H9 (cell line): ENCODE results near the gene NEAT1. TPM values are rescaled to one million over a fixed set of nuclear protein-coding genes. Genes with fewer than 3 reads are reported as not detected.
A peak's percentile ranks its signal among the peaks of the same experiment; 100 is the strongest.

Source experiments
- DNase-seq: peaks from one replicate; pipeline ENCODE4 v3.0.0-alpha.2; 2017
- H2AFZ ChIP-seq: one replicate; pipeline ENCODE4 v1.6.1; 2013; ENCODE audit warnings: mild to moderate bottlenecking, low read length, control low read depth, moderate library complexity
- H2AK5ac ChIP-seq: 2 replicates; pipeline ENCODE4 v1.6.1; 2013; ENCODE audit warnings: low read length, control low read depth, mixed read lengths; ENCODE audit not compliant: insufficient read length
- H2BK120ac ChIP-seq: one replicate; pipeline ENCODE4 v1.6.1; 2013; ENCODE audit warnings: low read depth, mild to moderate bottlenecking, low read length, control low read depth, inconsistent platforms; ENCODE audit not compliant: poor library complexity, severe bottlenecking
- H2BK12ac ChIP-seq: 2 replicates; pipeline ENCODE4 v1.6.1; 2013; ENCODE audit warnings: low read length, control low read depth, mixed read lengths, low read depth; ENCODE audit not compliant: insufficient read length
- H2BK15ac ChIP-seq: 2 replicates; pipeline ENCODE4 v1.6.1; 2013; ENCODE audit warnings: low read depth, low read length, control low read depth
- H2BK20ac ChIP-seq: one replicate; pipeline ENCODE4 v1.6.1; 2013; ENCODE audit warnings: low read depth, mild to moderate bottlenecking, low read length, control low read depth, inconsistent platforms; ENCODE audit not compliant: poor library complexity, severe bottlenecking
- H2BK5ac ChIP-seq: 2 replicates; pipeline ENCODE4 v1.6.1; 2013; ENCODE audit warnings: low read length, control low read depth, mixed read lengths; ENCODE audit not compliant: insufficient read length
- H3K14ac ChIP-seq: 2 replicates; pipeline ENCODE4 v1.6.1; 2013; ENCODE audit warnings: low read length, control low read depth; ENCODE audit not compliant: insufficient read depth
- H3K18ac ChIP-seq: 2 replicates; pipeline ENCODE4 v1.6.1; 2013; ENCODE audit warnings: low read depth, mild to moderate bottlenecking, mixed read lengths, low read length, control low read depth; ENCODE audit not compliant: insufficient read length
- H3K23ac ChIP-seq: 2 replicates; pipeline ENCODE4 v1.6.1; 2013; ENCODE audit warnings: low read length, control low read depth, mixed read lengths, low read depth; ENCODE audit not compliant: insufficient read length
- H3K23me2 ChIP-seq: 2 replicates; pipeline ENCODE4 v1.6.1; 2013; ENCODE audit warnings: low read depth, mild to moderate bottlenecking, mixed read lengths, low read length, control low read depth; ENCODE audit not compliant: insufficient read length, poor library complexity, severe bottlenecking
- H3K27ac ChIP-seq: 2 replicates; pipeline ENCODE4 v1.5.1; 2013; ENCODE audit warnings: low read length, control low read depth, mixed read lengths, low read depth; ENCODE audit not compliant: insufficient read length
- H3K27me3 ChIP-seq: 2 replicates; pipeline ENCODE4 v1.6.1; 2013; ENCODE audit warnings: low read length, control low read depth, inconsistent platforms; ENCODE audit not compliant: insufficient read depth
- H3K4ac ChIP-seq: 2 replicates; pipeline ENCODE4 v1.6.1; 2013; ENCODE audit warnings: low read depth, mild to moderate bottlenecking, control low read depth, inconsistent platforms, low read length, moderate library complexity
- H3K4me1 ChIP-seq: 2 replicates; pipeline ENCODE4 v1.6.1; 2013; ENCODE audit warnings: low read length, control low read depth, inconsistent platforms; ENCODE audit not compliant: insufficient read depth
- H3K4me2 ChIP-seq: 2 replicates; pipeline ENCODE4 v1.6.1; 2013; ENCODE audit warnings: low read length, control low read depth, mixed read lengths; ENCODE audit not compliant: insufficient read length, insufficient read depth
- H3K56ac ChIP-seq: 2 replicates; pipeline ENCODE4 v1.6.1; 2013; ENCODE audit warnings: low read depth, mild to moderate bottlenecking, mixed read lengths, low read length, control low read depth; ENCODE audit not compliant: insufficient read length
- H3K79me1 ChIP-seq: 2 replicates; pipeline ENCODE4 v1.6.1; 2013; ENCODE audit warnings: low read depth, mild to moderate bottlenecking, moderate library complexity, low read length, control low read depth, inconsistent platforms; ENCODE audit not compliant: insufficient read depth, poor library complexity, severe bottlenecking
- H3K79me2 ChIP-seq: 2 replicates; pipeline ENCODE4 v1.6.1; 2013; ENCODE audit warnings: low read length, control low read depth, inconsistent platforms; ENCODE audit not compliant: insufficient read depth
- H3K9ac ChIP-seq: 2 replicates; pipeline ENCODE4 v1.6.1; 2013; ENCODE audit warnings: low read length, control low read depth, mixed read lengths; ENCODE audit not compliant: insufficient read length; ENCODE audit errors: extremely low read depth
- H3K9me3 ChIP-seq: one replicate; pipeline ENCODE4 v1.6.1; 2013; ENCODE audit warnings: low read depth, low read length, inconsistent platforms; ENCODE audit not compliant: control insufficient read depth
- H3T11ph ChIP-seq: one replicate; pipeline ENCODE4 v1.6.1; 2013; ENCODE audit warnings: mild to moderate bottlenecking, low read length, control low read depth, inconsistent platforms
- H4K20me1 ChIP-seq: one replicate; pipeline ENCODE4 v1.6.1; 2013; ENCODE audit not compliant: control insufficient read depth, insufficient read length, insufficient read depth
- H4K5ac ChIP-seq: 2 replicates; pipeline ENCODE4 v1.6.1; 2013; ENCODE audit warnings: low read depth, mild to moderate bottlenecking, mixed read lengths, low read length, control low read depth; ENCODE audit not compliant: insufficient read length
- H4K8ac ChIP-seq: replicated peaks from 2 replicates; pipeline ENCODE4 v1.6.1; 2013; ENCODE audit warnings: low read length, control low read depth, mixed read lengths, low read depth; ENCODE audit not compliant: insufficient read length
- H4K91ac ChIP-seq: 2 replicates; pipeline ENCODE4 v1.6.1; 2013; ENCODE audit warnings: low read depth, mild to moderate bottlenecking, moderate library complexity, mixed read lengths, low read length, control low read depth; ENCODE audit not compliant: insufficient read length
- H3K27ac Mint-ChIP-seq, 3 experiments: 2 replicates in 2 of 3; 3 replicates in 1 of 3; pipeline ENCODE4 v1.8.0; 2020 to 2021; ENCODE audit warnings: mixed read lengths in 3 of 3, mild to moderate bottlenecking in 1 of 3, moderate library complexity in 1 of 3
- H3K27me3 Mint-ChIP-seq: 2 replicates; pipeline ENCODE4 v1.8.0; 2021; ENCODE audit warnings: low read depth, mild to moderate bottlenecking, moderate library complexity, mixed read lengths
- H3K36me3 Mint-ChIP-seq, 3 experiments: 2 replicates in 2 of 3; 3 replicates in 1 of 3; pipeline ENCODE4 v1.8.0; 2020 to 2021; ENCODE audit warnings: low read depth in 3 of 3, mixed read lengths in 3 of 3; ENCODE audit not compliant: insufficient read depth in 1 of 3
- H3K4me1 Mint-ChIP-seq, 2 experiments: 2 replicates each; pipeline ENCODE4 v1.8.0; 2020; ENCODE audit warnings: mixed read lengths in 2 of 2
- H3K4me3 Mint-ChIP-seq, 2 experiments: 2 replicates in 1 of 2; 3 replicates in 1 of 2; pipeline ENCODE4 v1.8.0; 2020 to 2021; ENCODE audit warnings: mild to moderate bottlenecking in 2 of 2, mixed read lengths in 2 of 2, moderate library complexity in 1 of 2
- H3K9me3 Mint-ChIP-seq, 2 experiments: 2 replicates in 1 of 2; 3 replicates in 1 of 2; pipeline ENCODE4 v1.8.0; 2020; ENCODE audit warnings: mild to moderate bottlenecking in 2 of 2, mixed read lengths in 2 of 2, moderate library complexity in 1 of 2
- CTCF ChIP-seq: fragments of 200-600 bp; sonication (generic); conservative IDR thresholded peaks from 3 replicates; pipeline ENCODE4 v1.8.0; 2021; ENCODE audit warnings: antibody characterized with exemption, mild to moderate bottlenecking
- WGBS: extraction: QIAGEN DNeasy Blood & Tissue Kit; methylation state at CpG from one replicate; pipeline ENCODE4 v1.1.7; 2013; ENCODE audit warnings: missing lambda C conversion rate, low lambda C conversion rate, mixed read lengths; ENCODE audit not compliant: insufficient read length; ENCODE audit errors: extremely low coverage; 5-methylcytosine and 5-hydroxymethylcytosine counted together
- total RNA-seq: library from RNA; stranded (reverse); gene quantifications from 2 replicates; pipeline ENCODE4 v1.2.1, GENCODE V29; 2021

The NEAT1 gene
- total RNA-seq, 1 experiment from 2014 or later, result 12.7 TPM

- no peaks in the 10 kb centered on the region for H4K20me1 ChIP-seq
- peak overlapping the region; percentile 72 to 92 (median 89) for H3K27ac Mint-ChIP-seq
- no peak overlapping the region for H4K8ac ChIP-seq
- no peak overlapping the region for H3K4ac ChIP-seq
- no peak overlapping the region for H3K14ac ChIP-seq
- no peak overlapping the region for H3K56ac ChIP-seq
- H3K4me1 ChIP-seq, result peaks cover 29% of the 10 kb centered on the region; the same call in 1 of the 2 replicates
- no peak overlapping the region for H2BK15ac ChIP-seq
- no peaks in the 10 kb centered on the region for H3K27me3 ChIP-seq
- H3K9me3 ChIP-seq, result no peaks in the 10 kb centered on the region
- no peak overlapping the region for H4K5ac ChIP-seq
- no peak overlapping the region for H3K23ac ChIP-seq
- no CpG with 5 or more reads among the region's 6 CpGs for WGBS
- no peak for DNase-seq
- H2BK5ac ChIP-seq, result no peak overlapping the region
- no peak overlapping the region for H2AFZ ChIP-seq
- no peak overlapping the region for H2BK20ac ChIP-seq
- peaks cover 78 to 80% of the 10 kb centered on the region in 2 experiments for H3K4me1 Mint-ChIP-seq
- H2BK12ac ChIP-seq, result peak overlapping the region; percentile 42
- H3K4me2 ChIP-seq, result no peak overlapping the region
- H3K27ac ChIP-seq, result no peak overlapping the region
- no peak for TF ChIP-seq CTCF
- H3T11ph ChIP-seq, result no peak overlapping the region
- H2BK120ac ChIP-seq, result no peak overlapping the region
- no peak overlapping the region for H3K9ac ChIP-seq
- peaks cover 2% of the 10 kb centered on the region; the same call in 1 of the 2 replicates for H3K27me3 Mint-ChIP-seq
- H3K36me3 Mint-ChIP-seq, result no peaks in the 10 kb centered on the region; a peak in 1 of 7 replicates
- H3K4me3 Mint-ChIP-seq, result peak overlapping the region in 1 of 2 experiments; percentile 62; a peak in 2 of 5 replicates
- H4K91ac ChIP-seq, result no peak overlapping the region
- H3K23me2 ChIP-seq, result peaks cover 17% of the 10 kb centered on the region
- no peaks in the 10 kb centered on the region; a peak in 1 of 5 replicates for H3K9me3 Mint-ChIP-seq
- H3K79me1 ChIP-seq, result no peaks in the 10 kb centered on the region
- H3K79me2 ChIP-seq, result no peaks in the 10 kb centered on the region
- no peak overlapping the region for H2AK5ac ChIP-seq
- H3K18ac ChIP-seq, result peak overlapping the region; percentile 39
Measured at GRCh38 chr11:65492637-65493366, 70.2 kb downstream of the NEAT1 start.
